ENCODE measurements around the gene VWCE.
"Not testable (repeated sequence)": the region's sequence is repeated elsewhere in the genome, so short reads cannot be mapped to it uniquely, and the experiment has no call there.

- not testable (repeated sequence) for TF ChIP-seq POLR2AphosphoS5 (IDR thresholded peaks at IDR 0.05; ENCODE audit: low read depth, low read length); CTCF (IDR thresholded peaks at IDR 0.05); SIN3A (IDR thresholded peaks at IDR 0.05; ENCODE audit: borderline replicate concordance, insufficient read depth, low read depth, low read length); REST (IDR thresholded peaks at IDR 0.05; ENCODE audit: insufficient read depth in 1 of 2, low read depth in 2 of 2, low read length in 1 of 2)
Measured at GRCh38 chr11:61218306-61218705, 76.8 kb downstream of the VWCE start.
